Measurements from ENCODE around the gene TMEM61.

Gene TMEM61

DNA sequence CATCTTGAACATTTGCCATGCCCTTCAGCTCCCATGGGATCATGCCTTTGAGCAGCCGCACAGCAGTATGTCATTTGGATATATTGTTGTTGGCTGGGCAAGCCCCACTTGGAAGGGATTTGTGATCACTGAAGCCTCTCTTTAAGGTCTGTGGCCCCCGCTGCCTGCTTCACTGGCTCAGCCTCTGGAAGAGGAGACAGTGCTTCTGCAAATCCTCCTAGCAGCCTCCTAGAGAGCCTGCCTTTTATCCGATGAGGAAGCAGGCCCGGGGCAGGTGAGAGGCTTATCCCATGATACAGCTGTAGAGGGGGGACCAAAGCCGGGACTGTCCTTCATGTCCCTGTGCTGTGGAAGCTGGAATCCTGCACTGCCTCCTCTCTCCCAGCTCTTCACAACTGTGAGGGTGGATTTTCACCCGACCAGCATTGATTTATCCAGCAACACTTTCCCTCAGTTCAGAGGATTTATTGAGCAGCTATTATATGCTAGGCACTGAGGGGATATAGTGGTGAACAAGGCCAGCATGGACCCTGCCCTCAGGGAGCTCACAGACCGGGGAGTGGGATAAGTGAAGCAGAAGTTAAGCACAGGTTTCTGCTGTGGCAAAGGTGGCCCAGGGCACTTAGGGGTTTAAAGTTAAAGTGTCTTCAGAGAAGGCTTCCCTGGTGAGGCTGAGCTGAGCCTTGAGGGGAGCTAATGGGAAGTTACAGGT, 3.9 kb downstream of the TMEM61 start:
- no peak overlapping the region for H3K56ac ChIP-seq (ENCODE audit: low read length)
- H4K8ac ChIP-seq (ENCODE audit: low read depth, low read length) = no peak overlapping the region
- no peak overlapping the region for H4K5ac ChIP-seq (ENCODE audit: low read length)
- no peak overlapping the region for H3K27ac ChIP-seq (ENCODE audit: low read depth, low read length)
- no peaks in the 10 kb centered on the region for H3K4me1 ChIP-seq (ENCODE audit: control insufficient read depth, low read depth, low read length)
- no peaks in the 10 kb centered on the region for H3K79me1 ChIP-seq (ENCODE audit: low read length)
- no peaks in the 10 kb centered on the region for H3K36me3 ChIP-seq (ENCODE audit: control insufficient read depth, insufficient read depth, low read length)
- H3K18ac ChIP-seq (ENCODE audit: low read length) = no peak overlapping the region
- H2BK15ac ChIP-seq (replicated peaks; ENCODE audit: low read depth) = no peak overlapping the region
- no peak overlapping the region for H3K4me3 ChIP-seq (ENCODE audit: low read length)
- WGBS (ENCODE audit: extremely low coverage, insufficient coverage, low lambda C conversion rate) = no CpG with 5 or more reads among the region's 7 CpGs
- H2AK5ac ChIP-seq (ENCODE audit: low read length) = no peak overlapping the region
- no peak overlapping the region for H2BK5ac ChIP-seq (ENCODE audit: low read length)
- no peak overlapping the region for H2BK120ac ChIP-seq (ENCODE audit: low read depth, low read length)
- no peak overlapping the region for H3K4me2 ChIP-seq (ENCODE audit: low read length)
- no peak overlapping the region for H3K4ac ChIP-seq (ENCODE audit: low read depth, low read length)
- H3K9ac ChIP-seq (ENCODE audit: low read length) = no peak overlapping the region
- no peaks in the 10 kb centered on the region for H3K27me3 ChIP-seq (ENCODE audit: insufficient read depth, low read length, poor library complexity)
- H3K79me2 ChIP-seq (ENCODE audit: control insufficient read depth, insufficient read depth, low read length) = no peaks in the 10 kb centered on the region
- H3K23ac ChIP-seq (ENCODE audit: low read length) = no peak overlapping the region
- DNase-seq = no peak

DNA sequence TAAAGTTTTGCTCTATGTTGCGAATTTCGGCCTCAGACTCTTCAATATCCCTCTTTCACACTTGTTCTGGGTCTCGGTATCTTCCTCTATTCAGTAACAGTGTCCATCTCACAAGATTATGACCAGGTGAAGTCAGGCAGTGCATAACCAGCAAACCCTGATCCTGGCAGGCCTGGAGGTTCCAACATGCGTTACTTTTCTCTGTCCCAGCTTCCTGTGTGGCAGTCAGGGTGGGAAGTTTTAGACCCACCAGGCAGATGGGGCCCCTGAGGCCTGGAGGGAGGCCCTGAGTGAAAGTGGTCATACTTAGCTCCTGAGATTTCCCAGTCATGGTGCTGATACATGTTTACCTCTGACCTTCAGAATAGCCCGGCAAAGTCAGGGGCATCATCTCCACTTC, 5.1 kb downstream of the TMEM61 start:
- Histone ChIP-seq H3K4me2 (ENCODE audit: low read length) (no peak overlapping the region), H3K27me3 (ENCODE audit: insufficient read depth, low read length, poor library complexity) (no peaks in the 10 kb centered on the region), H3K18ac (ENCODE audit: low read length) (no peak overlapping the region), H3K4me3 (ENCODE audit: low read length) (no peak overlapping the region), H4K5ac (ENCODE audit: low read length) (no peak overlapping the region), H2AK5ac (ENCODE audit: low read length) (no peak overlapping the region), H3K79me2 (ENCODE audit: control insufficient read depth, insufficient read depth, low read length) (no peaks in the 10 kb centered on the region), H4K8ac (ENCODE audit: low read depth, low read length) (no peak overlapping the region), H3K27ac (ENCODE audit: low read depth, low read length) (no peak overlapping the region), H3K23ac (ENCODE audit: low read length) (no peak overlapping the region), H3K56ac (ENCODE audit: low read length) (no peak overlapping the region), H3K9ac (ENCODE audit: low read length) (no peak overlapping the region), H2BK15ac (replicated peaks; ENCODE audit: low read depth) (no peak overlapping the region), H3K79me1 (ENCODE audit: low read length) (no peaks in the 10 kb centered on the region), H3K36me3 (ENCODE audit: control insufficient read depth, insufficient read depth, low read length) (no peaks in the 10 kb centered on the region), H2BK120ac (ENCODE audit: low read depth, low read length) (no peak overlapping the region), H3K4ac (ENCODE audit: low read depth, low read length) (no peak overlapping the region), H2BK5ac (ENCODE audit: low read length) (no peak overlapping the region), H3K4me1 (ENCODE audit: control insufficient read depth, low read depth, low read length) (no peaks in the 10 kb centered on the region)
- no peak for DNase-seq
- no CpG with 5 or more reads among the region's 5 CpGs for WGBS (ENCODE audit: extremely low coverage, insufficient coverage, low lambda C conversion rate)

GRCh38 chr1:54986025-54986424, 5.6 kb downstream of the TMEM61 start:
- H3K9ac ChIP-seq (ENCODE audit: low read length) = no peak overlapping the region
- no peaks in the 10 kb centered on the region for H3K4me1 ChIP-seq (ENCODE audit: control insufficient read depth, low read depth, low read length)
- no peak overlapping the region for H2BK15ac ChIP-seq (replicated peaks; ENCODE audit: low read depth)
- no peak overlapping the region for H3K27ac ChIP-seq (ENCODE audit: low read depth, low read length)
- no peak overlapping the region for H4K8ac ChIP-seq (ENCODE audit: low read depth, low read length)
- H3K79me1 ChIP-seq (ENCODE audit: low read length) = no peaks in the 10 kb centered on the region
- no peak overlapping the region for H3K4ac ChIP-seq (ENCODE audit: low read depth, low read length)
- no peak overlapping the region for H4K5ac ChIP-seq (ENCODE audit: low read length)
- no peak overlapping the region for H3K56ac ChIP-seq (ENCODE audit: low read length)
- no peak overlapping the region for H2AK5ac ChIP-seq (ENCODE audit: low read length)
- no peaks in the 10 kb centered on the region for H3K36me3 ChIP-seq (ENCODE audit: control insufficient read depth, insufficient read depth, low read length)
- no peak overlapping the region for H3K18ac ChIP-seq (ENCODE audit: low read length)
- H3K79me2 ChIP-seq (ENCODE audit: control insufficient read depth, insufficient read depth, low read length) = no peaks in the 10 kb centered on the region
- H3K27me3 ChIP-seq (ENCODE audit: insufficient read depth, low read length, poor library complexity) = no peaks in the 10 kb centered on the region
- H2BK5ac ChIP-seq (ENCODE audit: low read length) = no peak overlapping the region
- H2BK120ac ChIP-seq (ENCODE audit: low read depth, low read length) = no peak overlapping the region
- no peak overlapping the region for H3K4me3 ChIP-seq (ENCODE audit: low read length)
- WGBS (ENCODE audit: extremely low coverage, insufficient coverage, low lambda C conversion rate) = no CpG with 5 or more reads among the region's 15 CpGs
- no peak overlapping the region for H3K4me2 ChIP-seq (ENCODE audit: low read length)
- no peak overlapping the region for H3K23ac ChIP-seq (ENCODE audit: low read length)
- no peak for DNase-seq

DNA sequence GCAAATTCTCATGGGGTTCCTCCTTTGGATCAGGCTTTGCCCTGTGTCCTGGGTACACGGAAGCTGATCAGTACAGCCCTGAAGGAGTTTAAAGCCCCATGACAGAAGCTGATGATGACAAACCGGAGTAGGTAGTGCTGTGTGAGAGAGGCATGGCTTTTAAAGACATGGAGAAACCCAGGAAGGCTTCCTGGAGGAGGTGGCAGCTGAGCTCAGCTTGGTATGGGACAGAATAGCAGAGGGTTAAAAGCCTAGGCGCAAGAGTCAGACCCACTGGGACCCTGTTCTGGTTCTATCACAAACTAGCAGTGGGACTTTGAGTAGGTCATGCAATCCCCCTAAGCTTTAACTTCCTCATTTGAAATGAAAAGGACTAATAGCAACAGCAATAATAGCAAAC, 6.1 kb downstream of the TMEM61 start:
- Histone ChIP-seq H3K79me2 (ENCODE audit: control insufficient read depth, insufficient read depth, low read length) (no peaks in the 10 kb centered on the region), H3K56ac (ENCODE audit: low read length) (no peak overlapping the region), H3K4me1 (ENCODE audit: control insufficient read depth, low read depth, low read length) (no peaks in the 10 kb centered on the region), H3K9ac (ENCODE audit: low read length) (no peak overlapping the region), H4K5ac (ENCODE audit: low read length) (no peak overlapping the region), H2AK5ac (ENCODE audit: low read length) (no peak overlapping the region), H2BK120ac (ENCODE audit: low read depth, low read length) (no peak overlapping the region), H3K79me1 (ENCODE audit: low read length) (no peaks in the 10 kb centered on the region), H3K36me3 (ENCODE audit: control insufficient read depth, insufficient read depth, low read length) (no peaks in the 10 kb centered on the region), H2BK5ac (ENCODE audit: low read length) (no peak overlapping the region), H2BK15ac (replicated peaks; ENCODE audit: low read depth) (no peak overlapping the region), H3K4ac (ENCODE audit: low read depth, low read length) (no peak overlapping the region), H3K27ac (ENCODE audit: low read depth, low read length) (no peak overlapping the region), H3K4me3 (ENCODE audit: low read length) (no peak overlapping the region), H4K8ac (ENCODE audit: low read depth, low read length) (no peak overlapping the region), H3K23ac (ENCODE audit: low read length) (no peak overlapping the region), H3K4me2 (ENCODE audit: low read length) (no peak overlapping the region), H3K27me3 (ENCODE audit: insufficient read depth, low read length, poor library complexity) (no peaks in the 10 kb centered on the region), H3K18ac (ENCODE audit: low read length) (no peak overlapping the region)
- no peak for DNase-seq
- no CpG with 5 or more reads among the region's 3 CpGs for WGBS (ENCODE audit: extremely low coverage, insufficient coverage, low lambda C conversion rate)

- H3K4ac ChIP-seq (ENCODE audit: low read depth, low read length) = no peak overlapping the region
- H3K4me1 ChIP-seq (ENCODE audit: control insufficient read depth, low read depth, low read length) = no peaks in the 10 kb centered on the region
- H3K27me3 ChIP-seq (ENCODE audit: insufficient read depth, low read length, poor library complexity) = no peaks in the 10 kb centered on the region
- no peak overlapping the region for H4K5ac ChIP-seq (ENCODE audit: low read length)
- no peak overlapping the region for H3K23ac ChIP-seq (ENCODE audit: low read length)
- H3K9ac ChIP-seq (ENCODE audit: low read length) = no peak overlapping the region
- H3K56ac ChIP-seq (ENCODE audit: low read length) = no peak overlapping the region
- no peaks in the 10 kb centered on the region for H3K79me1 ChIP-seq (ENCODE audit: low read length)
- H3K36me3 ChIP-seq (ENCODE audit: control insufficient read depth, insufficient read depth, low read length) = no peaks in the 10 kb centered on the region
- no peak for DNase-seq
- H3K27ac ChIP-seq (ENCODE audit: low read depth, low read length) = no peak overlapping the region
- no peak overlapping the region for H2AK5ac ChIP-seq (ENCODE audit: low read length)
- no CpG with 5 or more reads among the region's 2 CpGs for WGBS (ENCODE audit: extremely low coverage, insufficient coverage, low lambda C conversion rate)
- no peak overlapping the region for H2BK5ac ChIP-seq (ENCODE audit: low read length)
- H3K18ac ChIP-seq (ENCODE audit: low read length) = no peak overlapping the region
- no peak overlapping the region for H4K8ac ChIP-seq (ENCODE audit: low read depth, low read length)
- H3K4me2 ChIP-seq (ENCODE audit: low read length) = no peak overlapping the region
- H3K79me2 ChIP-seq (ENCODE audit: control insufficient read depth, insufficient read depth, low read length) = no peaks in the 10 kb centered on the region
- no peak overlapping the region for H3K4me3 ChIP-seq (ENCODE audit: low read length)
- no peak overlapping the region for H2BK120ac ChIP-seq (ENCODE audit: low read depth, low read length)
- no peak overlapping the region for H2BK15ac ChIP-seq (replicated peaks; ENCODE audit: low read depth)
Measured at GRCh38 chr1:54987427-54987826, 7.0 kb downstream of the TMEM61 start.
